Gastrocnemius medialis (tissue), 4 donors: ENCODE results near the gene CLCN2. TPM values are rescaled to one million over a fixed set of nuclear protein-coding genes. Genes with fewer than 3 reads are reported as not detected.

ENCODE experiments used
- ATAC-seq, 2 donors: fragments of 150-250 bp; one replicate each; pipeline ENCODE4 v1.9.1; 2016
- DNase-seq, 2 donors: peaks; one replicate each; pipeline ENCODE4 v3.0.0-alpha.2; 2019
- H3K27ac ChIP-seq, 4 donors: fragments of 200-600 bp; sonication (generic); 1 replicate in 1 of 4; 2 replicates in 3 of 4; pipeline ENCODE4 v1.5.1; 2016 to 2018; ENCODE audit warnings: mild to moderate bottlenecking in 2 of 4, moderate library complexity in 1 of 4
- H3K27me3 ChIP-seq, 3 donors: fragments of 200-600 bp; sonication (generic) in 2 of 3; 1 replicate in 1 of 3; 2 replicates in 2 of 3; pipeline versions ENCODE4 v1.5.1 to v1.6.0; 2016 to 2019; ENCODE audit warnings: mild to moderate bottlenecking in 1 of 3, moderate library complexity in 1 of 3
- H3K36me3 ChIP-seq, 2 donors: fragments of 200-600 bp; sonication (generic) in 1 of 2; one replicate each; pipeline ENCODE4 v1.5.1; 2017 to 2018
- H3K4me1 ChIP-seq, 2 donors: fragments of 200-600 bp; sonication (generic) in 1 of 2; one replicate each; pipeline ENCODE4 v1.5.1; 2016 to 2017; ENCODE audit warnings: mild to moderate bottlenecking in 2 of 2
- H3K4me3 ChIP-seq, 4 donors: fragments of 200-600 bp; sonication (generic) in 3 of 4; 1 replicate in 1 of 4; 2 replicates in 3 of 4; pipeline ENCODE4 v1.5.1; 2016 to 2019; ENCODE audit warnings: mild to moderate bottlenecking in 2 of 4
- H3K9me3 ChIP-seq, 3 donors: fragments of 200-600 bp; sonication (generic) in 2 of 3; 1 replicate in 1 of 3; 2 replicates in 2 of 3; pipeline ENCODE4 v1.5.1; 2016 to 2019
- CTCF ChIP-seq, 5 experiments: fragments of 450-650 bp in 3 of 5; fragments of 200-600 bp in 2 of 5; sonication (generic) in 2 of 5; IDR thresholded peaks in 4 of 5; conservative IDR thresholded peaks in 1 of 5; 1 replicate in 4 of 5; 2 replicates in 1 of 5; pipeline ENCODE4 v1.5.1; 2016 to 2019; ENCODE audit warnings: antibody characterized with exemption in 5 of 5, mild to moderate bottlenecking in 3 of 5, moderate library complexity in 3 of 5
- POLR2A ChIP-seq, 2 donors: fragments of 450-650 bp; IDR thresholded peaks; one replicate each; pipeline ENCODE4 v1.6.1; 2017; ENCODE audit warnings: antibody characterized with exemption in 2 of 2, mild to moderate bottlenecking in 2 of 2, moderate library complexity in 2 of 2
- in situ Hi-C, 4 donors: fragments of 200-750 bp; cut with MboI; loops; one replicate each; pipeline versions ENCODE4 v1.15.0 to v1.8.0; 2017; ENCODE audit warnings: low sequenced_read_pairs in 4 of 4
- intact Hi-C: fragments of 100-400 bp; cut with DNase I; formaldehyde crosslinking; loops from one replicate; pipeline ENCODE4 v1.15.1; 2023; ENCODE audit warnings: low total_unique reads
- total RNA-seq, 4 donors: library from RNA; depleted of rRNA; stranded (reverse); fragments of >200 nt; gene quantifications; one replicate each; pipeline versions ENCODE4 v1.1.0 to v1.2.3, GENCODE V29; 2016

Gene CLCN2
- total RNA-seq, 4 donors from 2014 or later = 0.62 to 1.2 (median 0.92) TPM

- intact Hi-C loops (loop anchor here (1.0 to 10.0 kb wide), 7 partner anchors 26 to 412 kb away; partner anchors contain the start of genes ABCC5, ABCF3, ALG3 and EEF1AKMT4), in situ Hi-C loops (loop anchor here in 3 of 4 donors (25.0 kb wide), 3 partner anchors 399 to 449 kb away; partner anchors contain the start of gene VPS8 (in 1 of the 3))
- DNase-seq (peak; percentile 94 to 96), ATAC-seq (peak; percentile 86 to 87)
- Histone ChIP-seq H3K27ac (peak overlapping the region; percentile 91 to 100 (median 95)), H3K4me3 (peak overlapping the region; percentile 58 to 94 (median 76)), H3K36me3 (peaks cover 0 to 21% of the 10 kb centered on the region in 2 donors), H3K4me1 (peaks cover 17 to 23% of the 10 kb centered on the region in 2 donors), H3K9me3 (no peaks in the 10 kb centered on the region), H3K27me3 (no peaks in the 10 kb centered on the region)
- TF ChIP-seq CTCF (IDR thresholded peaks at IDR 0.05 in 4 of 5, conservative IDR thresholded peaks at IDR 0.05 in 1 of 5) (peak in 4 of 5 experiments; percentile 21 to 72 (median 55)), POLR2A (IDR thresholded peaks at IDR 0.05) (peak; percentile 82 to 88)
These were observed 1.5 kb upstream of the CLCN2 start for GRCh38 chr3:184362668-184363546.

- no peak for TF ChIP-seq CTCF (IDR thresholded peaks at IDR 0.05 in 4 of 5, conservative IDR thresholded peaks at IDR 0.05 in 1 of 5)
- Histone ChIP-seq H3K36me3 (peaks cover 0 to 16% of the 10 kb centered on the region in 2 donors), H3K9me3 (no peaks in the 10 kb centered on the region), H3K27me3 (no peaks in the 10 kb centered on the region), H3K27ac (peak overlapping the region; percentile 91 to 100 (median 95)), H3K4me1 (peaks cover 17 to 23% of the 10 kb centered on the region in 2 donors), H3K4me3 (peak overlapping the region; percentile 58 to 94 (median 76))
- in situ Hi-C loops = loop anchor here in 3 of 4 donors (25.0 kb wide), 3 partner anchors 400 to 450 kb away; partner anchors contain the start of gene VPS8 (in 1 of the 3)
- peak; percentile 25 to 35 for ATAC-seq
- no peak for DNase-seq
- intact Hi-C loops = loop anchor here (1.0 to 10.0 kb wide), 4 partner anchors 25 to 413 kb away; partner anchors contain the start of genes ABCF3, ALG3, EEF1AKMT4 and FAM131A
These were observed 695 bp upstream of the CLCN2 start for GRCh38 chr3:184361932-184362667.

GRCh38 chr3:184360929-184361531 is 375 bp downstream of the CLCN2 start:
- ATAC-seq = no peak
- Histone ChIP-seq H3K27me3 (no peaks in the 10 kb centered on the region), H3K4me3 (peak overlapping the region; percentile 58 to 94 (median 76)), H3K9me3 (no peaks in the 10 kb centered on the region), H3K36me3 (peaks cover 0 to 7% of the 10 kb centered on the region in 2 donors), H3K27ac (peak overlapping the region; percentile 91 to 100 (median 95)), H3K4me1 (peaks cover 17 to 23% of the 10 kb centered on the region in 2 donors)
- in situ Hi-C loops = loop anchor here in 3 of 4 donors (25.0 kb wide), 3 partner anchors 401 to 451 kb away; partner anchors contain the start of gene VPS8 (in 1 of the 3)
- no peak for DNase-seq
- TF ChIP-seq POLR2A (IDR thresholded peaks at IDR 0.05) = no peak
- TF ChIP-seq CTCF (IDR thresholded peaks at IDR 0.05 in 4 of 5, conservative IDR thresholded peaks at IDR 0.05 in 1 of 5) = no peak
- intact Hi-C loops = loop anchor here (5.0 to 10.0 kb wide), 2 partner anchors 174 to 414 kb away; partner anchors contain the start of gene ABCF3
